H1 (cell line): ENCODE results near the gene LOXL1. TPM values are rescaled to one million over a fixed set of nuclear protein-coding genes. Genes with fewer than 3 reads are reported as not detected.

Experiments used
- CTCF ChIA-PET: fragments of 300-600 bp; sonication (Branson Sonifier 250); formaldehyde crosslinking; loops from one replicate; lab custom pipeline; 2021; ENCODE audit not compliant: partially characterized antibody; lab: Charles Lee
- POLR2A ChIA-PET: fragments of 300-600 bp; sonication (Branson Sonifier 250); formaldehyde crosslinking; loops from one replicate; lab custom pipeline; 2021; ENCODE audit warnings: inconsistent platforms; ENCODE audit not compliant: partially characterized antibody; lab: Charles Lee
- DNase-seq, 2 experiments: peaks; one replicate each; pipeline versions ENCODE4 v3.0.0 to v3.0.0-alpha.2; 2010 to 2022; ENCODE audit warnings: low spot score in 2 of 2, low read depth in 1 of 2, mixed read lengths in 1 of 2
- FAIRE-seq: peaks from 2 replicates; lab custom pipeline; 2011; peaks lifted over from hg19 to GRCh38; lab: Jason Lieb, UNC
- H2AFZ ChIP-seq: 2 replicates; pipeline ENCODE4 v1.8.1; 2012; ENCODE audit warnings: low read length, inconsistent platforms
- H2AK5ac ChIP-seq: 2 replicates; pipeline ENCODE4 v1.6.1; 2013; ENCODE audit warnings: low read depth, low read length
- H2BK120ac ChIP-seq: replicated peaks from 2 replicates; pipeline ENCODE3; 2013; ENCODE audit warnings: low read depth, low read length, inconsistent platforms
- H2BK12ac ChIP-seq: 2 replicates; pipeline ENCODE4 v1.6.1; 2013; ENCODE audit warnings: low read depth, low read length
- H2BK15ac ChIP-seq: 2 replicates; pipeline ENCODE4 v1.6.1; 2013; ENCODE audit warnings: low read length
- H2BK20ac ChIP-seq: 2 replicates; pipeline ENCODE4 v1.6.1; 2013; ENCODE audit warnings: low read length
- H2BK5ac ChIP-seq: 2 replicates; pipeline ENCODE4 v1.6.1; 2013; ENCODE audit warnings: low read depth, low read length
- H3K14ac ChIP-seq: 2 replicates; pipeline ENCODE4 v1.6.1; 2013; ENCODE audit warnings: inconsistent platforms; ENCODE audit not compliant: insufficient read length
- H3K18ac ChIP-seq: 2 replicates; pipeline ENCODE4 v1.6.1; 2013; ENCODE audit warnings: low read length; ENCODE audit errors: extremely low read depth
- H3K23ac ChIP-seq: 2 replicates; pipeline ENCODE4 v1.6.1; 2013; ENCODE audit warnings: inconsistent platforms; ENCODE audit not compliant: insufficient read length
- H3K23me2 ChIP-seq: 2 replicates; pipeline ENCODE4 v1.6.1; 2013; ENCODE audit warnings: low read depth, low read length
- H3K27ac ChIP-seq: 2 replicates; pipeline ENCODE4 v1.6.1; 2011; ENCODE audit warnings: low read depth, low read length, inconsistent platforms
- H3K27me3 ChIP-seq, 4 experiments: replicated peaks in 1 of 4; 1 replicate in 1 of 4; 2 replicates in 3 of 4; pipeline versions ENCODE4 v1.6.1 to v1.8.1; 2011 to 2013; ENCODE audit warnings: low read length in 3 of 4, mild to moderate bottlenecking in 3 of 4, inconsistent platforms in 2 of 4, mixed read lengths in 2 of 4, moderate library complexity in 1 of 4; ENCODE audit not compliant: control insufficient read depth in 3 of 4, insufficient read depth in 3 of 4; ENCODE audit errors: extremely low read depth in 1 of 4
- H3K36me3 ChIP-seq, 4 experiments: 2 replicates each; pipeline versions ENCODE4 v1.6.1 to v1.8.1; 2011 to 2013; ENCODE audit warnings: mild to moderate bottlenecking in 4 of 4, low read length in 3 of 4, moderate library complexity in 2 of 4, control low read depth in 1 of 4, inconsistent platforms in 1 of 4; ENCODE audit not compliant: insufficient read depth in 4 of 4, control insufficient read depth in 2 of 4
- H3K4ac ChIP-seq: replicated peaks from 2 replicates; pipeline ENCODE3; 2013; ENCODE audit warnings: low read length, low read depth, mixed read lengths, inconsistent platforms; ENCODE audit not compliant: insufficient read length
- H3K4me1 ChIP-seq, 4 experiments: replicated peaks in 1 of 4; 1 replicate in 1 of 4; 2 replicates in 3 of 4; pipeline versions ENCODE4 v1.6.1 to v1.8.1; 2011 to 2013; ENCODE audit warnings: low read length in 3 of 4, inconsistent platforms in 2 of 4, mixed read lengths in 1 of 4; ENCODE audit not compliant: insufficient read depth in 4 of 4, control insufficient read depth in 3 of 4
- H3K4me2 ChIP-seq, 2 experiments: 2 replicates each; pipeline versions ENCODE4 v1.6.1 to v1.8.1; 2011 to 2013; ENCODE audit warnings: low read depth in 2 of 2, low read length in 2 of 2, control low read depth in 1 of 2, inconsistent platforms in 1 of 2, mild to moderate bottlenecking in 1 of 2; ENCODE audit not compliant: insufficient read depth in 1 of 2
- H3K4me3 ChIP-seq, 4 experiments: fragments of 200-600, 300-600 bp in 1 of 4; sonication (generic), shearing (Covaris generic), sonication (Bioruptor Twin) in 1 of 4; 2 replicates each; pipeline versions ENCODE4 v1.5.1 to v1.8.1; 2011 to 2016; ENCODE audit warnings: low read length in 4 of 4, low read depth in 3 of 4, control low read depth in 2 of 4, inconsistent platforms in 2 of 4, mild to moderate bottlenecking in 2 of 4, mixed read lengths in 1 of 4, moderate library complexity in 1 of 4; ENCODE audit not compliant: insufficient read depth in 2 of 4; ENCODE audit errors: extremely low read depth in 1 of 4
- H3K56ac ChIP-seq: replicated peaks from 2 replicates; pipeline ENCODE3; 2013; ENCODE audit warnings: low read depth, mild to moderate bottlenecking, mixed read lengths, low read length, inconsistent platforms; ENCODE audit not compliant: insufficient read length
- H3K79me1 ChIP-seq: 2 replicates; pipeline ENCODE4 v1.6.1; 2013; ENCODE audit warnings: low read depth, low read length, control low read depth
- H3K79me2 ChIP-seq, 2 experiments: 2 replicates each; pipeline versions ENCODE4 v1.6.1 to v1.8.1; 2012 to 2013; ENCODE audit warnings: low read length in 2 of 2, mild to moderate bottlenecking in 2 of 2, inconsistent platforms in 1 of 2; ENCODE audit not compliant: insufficient read depth in 2 of 2, control insufficient read depth in 1 of 2
- H3K9ac ChIP-seq, 4 experiments: replicated peaks in 1 of 4; 1 replicate in 1 of 4; 2 replicates in 3 of 4; pipeline versions ENCODE4 v1.6.1 to v1.8.1; 2011 to 2013; ENCODE audit warnings: low read depth in 3 of 4, low read length in 3 of 4, control low read depth in 2 of 4, mild to moderate bottlenecking in 2 of 4, moderate library complexity in 2 of 4, inconsistent platforms in 1 of 4; ENCODE audit errors: extremely low read depth in 1 of 4
- H3K9me3 ChIP-seq, 2 experiments: 2 replicates each; pipeline versions ENCODE4 v1.6.1 to v1.8.1; 2012 to 2013; ENCODE audit warnings: mild to moderate bottlenecking in 2 of 2, moderate library complexity in 2 of 2, control low read depth in 1 of 2, inconsistent platforms in 1 of 2, low read depth in 1 of 2, low read length in 1 of 2, mixed read lengths in 1 of 2; ENCODE audit not compliant: insufficient read depth in 2 of 2
- H4K20me1 ChIP-seq, 2 experiments: replicated peaks in 1 of 2; 2 replicates each; pipeline versions ENCODE3 to v1.8.1; 2011 to 2013; ENCODE audit warnings: inconsistent platforms in 2 of 2, low read length in 2 of 2, mild to moderate bottlenecking in 1 of 2; ENCODE audit not compliant: insufficient read depth in 2 of 2, control insufficient read depth in 1 of 2
- H4K5ac ChIP-seq: 2 replicates; pipeline ENCODE4 v1.6.1; 2013; ENCODE audit warnings: low read length, low read depth, mixed read lengths, inconsistent platforms; ENCODE audit not compliant: insufficient read length
- H4K8ac ChIP-seq: 2 replicates; pipeline ENCODE4 v1.8.0; 2013; ENCODE audit warnings: mild to moderate bottlenecking, moderate library complexity, low read length, inconsistent platforms; ENCODE audit not compliant: insufficient read depth; ENCODE audit errors: extremely low read depth
- H4K91ac ChIP-seq: replicated peaks from 2 replicates; pipeline ENCODE3; 2013; ENCODE audit warnings: low read length, mixed read lengths, inconsistent platforms; ENCODE audit not compliant: insufficient read length
- ASH2L ChIP-seq: fragments of 200-600, 300-600 bp; sonication (generic); IDR thresholded peaks from one replicate; pipeline ENCODE4 v1.7.1; 2017; ENCODE audit warnings: low read length
- CBX8 ChIP-seq: fragments of 300-800, 300-1000 bp; sonication (generic); IDR thresholded peaks from 2 replicates; pipeline ENCODE4 v1.7.1; 2016; ENCODE audit warnings: low read depth, low read length, borderline replicate concordance
- CHD2 ChIP-seq: IDR thresholded peaks from 2 replicates; pipeline ENCODE4 v1.6.1; 2012; ENCODE audit warnings: low read length, improper control_type of control experiment
- HDAC2 ChIP-seq, 2 experiments: fragments of 300-600 bp in 1 of 2; sonication (generic) in 1 of 2; IDR thresholded peaks; 2 replicates each; pipeline ENCODE4 v1.6.1; 2011 to 2012; ENCODE audit warnings: low read depth in 2 of 2, low read length in 2 of 2, mild to moderate bottlenecking in 2 of 2, moderate library complexity in 2 of 2, borderline replicate concordance in 1 of 2, inconsistent platforms in 1 of 2
- NRF1 ChIP-seq: IDR thresholded peaks from 2 replicates; pipeline ENCODE4 v1.6.1; 2011; ENCODE audit warnings: mild to moderate bottlenecking, low read depth, low read length, improper control_type of control experiment
- POLR2AphosphoS5 ChIP-seq: IDR thresholded peaks from 2 replicates; pipeline ENCODE4 v1.6.1; 2011; ENCODE audit warnings: low read depth, low read length
- WGBS, 2 experiments: shearing (Covaris generic) in 1 of 2; methylation state at CpG; one replicate each; pipeline versions ENCODE4 v1.1.6 to v1.1.7; 2013 to 2015; ENCODE audit warnings: low lambda C conversion rate in 2 of 2, mixed read lengths in 2 of 2, inconsistent platforms in 1 of 2, low coverage in 1 of 2, missing lambda C conversion rate in 1 of 2; ENCODE audit not compliant: insufficient replicate concordance in 2 of 2, insufficient coverage in 1 of 2, insufficient read length in 1 of 2; ENCODE audit errors: extremely low coverage in 1 of 2, missing lambda C conversion rate in 1 of 2; 5-methylcytosine and 5-hydroxymethylcytosine counted together
- polyA plus RNA-seq, 7 experiments: library from polyadenylated mRNA; depleted of rRNA in 3 of 7; stranded (reverse) in 5 of 7; unstranded in 2 of 7; fragments of >200 nt in 5 of 7; fragments of 200-250 nt in 2 of 7; gene quantifications; 1 replicate in 5 of 7; 2 replicates in 1 of 7; 4 replicates in 1 of 7; pipeline versions ENCODE4 v1.2.1 to v1.2.3, GENCODE V29; 2011 to 2013; ENCODE audit warnings: missing spikeins in 2 of 7, mixed read lengths in 2 of 7
- total RNA-seq: library from RNA; stranded (reverse); fragmentation: NEBNext Ultra II Directional; extraction: Animal tissue kit (Norgen Biotek cat#: 25700); gene quantifications from 2 replicates; pipeline ENCODE4 v1.2.1, GENCODE V29; 2021
- TF ChIP-seq, protein P1 (sequence below): IDR thresholded peaks from 2 replicates; pipeline ENCODE4 v1.6.1; 2012; ENCODE audit warnings: inconsistent platforms

LOXL1 gene
- total and polyA plus RNA-seq, 2 of the 8 experiments (the other 6 are each of a cell fraction or from before 2014, with no cell fraction given): 8.1 to 14.4 TPM

DNA sequence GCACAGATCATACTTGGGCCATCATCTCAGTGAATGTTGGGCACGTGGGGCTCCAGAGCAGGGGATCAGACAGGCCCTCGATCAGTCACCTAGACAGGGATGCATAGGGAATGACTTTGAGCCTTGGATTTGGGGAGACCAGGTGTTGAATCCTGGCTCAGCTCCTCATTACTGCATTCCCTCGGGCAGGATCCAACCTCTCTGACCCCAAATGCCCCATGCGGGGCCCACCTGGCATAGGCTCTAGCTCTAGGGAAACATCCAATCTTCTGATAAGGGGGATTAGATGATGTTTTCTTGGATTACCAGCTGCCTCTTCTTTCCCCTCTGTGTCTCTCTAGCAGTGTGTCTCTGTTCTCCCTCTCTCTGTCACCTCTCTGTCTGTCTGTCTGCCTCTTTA is 22.7 kb downstream of the LOXL1 start:
- no peak overlapping the region for H3K27ac ChIP-seq
- no peaks in the 10 kb centered on the region for H4K20me1 ChIP-seq
- no peak overlapping the region for H2AFZ ChIP-seq
- H3K36me3 ChIP-seq: no peaks in the 10 kb centered on the region
- H3K14ac ChIP-seq: no peak overlapping the region
- H3K23me2 ChIP-seq: no peaks in the 10 kb centered on the region
- no peak overlapping the region for H2BK5ac ChIP-seq
- H3K4me1 ChIP-seq: peaks cover 6 to 16% (median 12%) of the 10 kb centered on the region in 4 experiments
- DNase-seq (no peak), FAIRE-seq (no peak)
- H3K9ac ChIP-seq: no peak overlapping the region
- H4K91ac ChIP-seq: no peak overlapping the region
- POLR2A ChIA-PET: no interaction called here
- H2AK5ac ChIP-seq: no peak overlapping the region
- no peaks in the 10 kb centered on the region for H3K27me3 ChIP-seq
- H2BK20ac ChIP-seq: no peak overlapping the region
- TF ChIP-seq POLR2AphosphoS5: no peak
- TF ChIP-seq NRF1: no peak
- TF ChIP-seq CHD2: no peak
- no peak for TF ChIP-seq CBX8
- TF ChIP-seq, protein P1, sequence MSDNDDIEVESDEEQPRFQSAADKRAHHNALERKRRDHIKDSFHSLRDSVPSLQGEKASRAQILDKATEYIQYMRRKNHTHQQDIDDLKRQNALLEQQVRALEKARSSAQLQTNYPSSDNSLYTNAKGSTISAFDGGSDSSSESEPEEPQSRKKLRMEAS: no peak
- TF ChIP-seq HDAC2 (IDR thresholded peaks at IDR 0.05; ENCODE audit: borderline replicate concordance in 1 of 2, low read depth in 2 of 2, low read length in 2 of 2): no peak
- no peak for TF ChIP-seq ASH2L
- TF ChIP-seq, all 59 proteins: peak for 0
- Histone ChIP-seq H3K79me2 (no peaks in the 10 kb centered on the region), H3K4me3 (no peak overlapping the region), H3K23ac (no peak overlapping the region), H3K79me1 (no peaks in the 10 kb centered on the region), H2BK12ac (no peak overlapping the region), H4K8ac (no peak overlapping the region), H3K4me2 (no peak overlapping the region), H2BK120ac (no peak overlapping the region), H3K9me3 (no peaks in the 10 kb centered on the region), H3K18ac (no peak overlapping the region), H3K56ac (no peak overlapping the region), H4K5ac (no peak overlapping the region), H3K4ac (no peak overlapping the region), H2BK15ac (no peak overlapping the region)
- CTCF ChIA-PET: interaction anchor here (0.6 to 7.0 kb wide), 13 partner anchors 10 to 100 kb away, joined by 3 to 55 read pairs (median 4); partner anchors contain the start of gene PML
- 79% methylated on average over 4 of the region's 4 CpGs; no CpG with 5 or more reads in 1 of the 2 experiments for WGBS, 2 experiments
